HG03460 (cell line): ENCODE measurements around the gene TBCD.

Source experiments
- ATAC-seq: cut with Tn5 transposase; IDR thresholded peaks from one replicate; pipeline ENCODE4 v1.9.1; 2021; ENCODE audit not compliant: unreplicated experiment

Gene TBCD

DNA sequence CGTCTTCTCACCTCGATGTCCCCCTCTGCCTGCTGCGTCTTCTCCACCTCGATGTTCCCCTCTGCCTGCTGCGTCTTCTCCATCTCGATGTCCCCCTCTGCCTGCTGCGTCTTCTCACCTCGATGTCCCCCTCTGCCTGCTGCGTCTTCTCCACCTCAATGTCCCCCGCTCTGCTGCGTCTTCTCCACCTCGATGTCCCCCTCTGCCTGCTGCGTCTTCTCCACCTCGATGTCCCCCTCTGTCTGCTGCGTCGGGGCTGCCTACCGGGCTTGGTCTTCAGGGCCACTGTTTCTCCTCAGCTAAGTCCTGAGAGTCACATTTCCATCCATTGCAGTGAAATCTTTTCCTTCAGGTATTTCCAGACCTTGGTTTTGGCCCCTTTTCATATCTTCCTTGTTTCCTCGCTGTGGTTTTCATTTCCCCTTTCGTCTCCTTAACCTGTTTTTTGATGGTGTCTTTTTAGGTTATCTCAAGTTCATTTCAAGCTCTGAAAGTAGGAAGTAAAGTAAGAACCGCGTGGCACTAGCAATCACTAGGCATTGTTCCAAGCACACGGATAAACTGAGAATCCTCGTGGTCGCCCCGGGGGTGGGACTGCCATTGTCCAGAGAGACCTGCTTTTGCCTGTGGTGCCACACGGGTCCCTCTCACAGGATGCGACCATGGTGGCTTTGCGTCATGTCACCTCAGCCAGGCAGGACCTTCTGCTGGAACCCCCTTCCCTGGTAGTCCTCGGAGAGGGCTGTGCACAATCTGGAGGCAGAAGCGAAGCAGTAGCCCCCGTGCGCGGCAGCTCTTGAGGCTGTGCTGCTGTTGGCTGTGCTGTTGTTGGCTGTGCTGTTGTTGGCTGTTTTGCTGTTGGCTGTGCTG lies 97.4 kb downstream of the TBCD start:
- ATAC-seq: no peak

DNA sequence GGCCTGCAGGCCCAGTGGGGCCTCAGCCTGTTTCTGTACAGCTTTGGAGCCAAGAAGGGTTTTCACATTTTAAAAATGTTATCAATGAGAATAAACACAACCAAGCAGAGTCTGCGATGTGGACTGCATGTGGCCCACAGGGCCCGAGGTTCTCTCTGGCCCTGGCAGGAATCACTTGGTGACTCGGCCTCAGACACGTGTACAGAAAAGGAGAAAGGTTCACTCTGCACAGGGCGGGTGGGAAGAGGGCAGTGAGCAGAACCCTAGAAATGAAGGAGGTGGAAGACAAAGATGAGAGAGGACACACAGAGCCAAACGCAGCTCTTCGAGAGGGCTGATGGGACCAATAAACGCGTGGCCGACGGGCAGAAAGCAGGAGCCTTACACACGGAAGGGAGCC lies 99.5 kb downstream of the TBCD start:
- no peak for ATAC-seq

DNA sequence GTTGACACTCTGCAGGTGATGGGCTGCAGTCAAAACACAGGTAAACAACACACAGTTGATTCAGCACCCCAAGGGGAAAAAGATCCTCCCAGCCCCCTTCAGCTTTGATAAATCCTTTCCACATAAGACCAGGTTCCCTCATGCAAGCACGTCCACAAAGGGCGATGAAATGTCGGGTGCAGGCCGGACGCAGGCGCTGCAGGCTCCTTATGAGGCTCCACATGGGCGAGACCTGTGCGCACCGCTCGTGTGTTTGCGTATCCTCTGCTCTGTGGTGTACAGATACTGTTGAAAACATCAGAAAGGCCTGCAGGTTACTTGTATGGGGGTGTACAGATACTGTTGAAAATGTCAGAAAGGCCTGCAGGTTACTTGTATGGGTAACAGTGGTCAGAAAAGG lies 102.4 kb downstream of the TBCD start:
- ATAC-seq: no peak

DNA sequence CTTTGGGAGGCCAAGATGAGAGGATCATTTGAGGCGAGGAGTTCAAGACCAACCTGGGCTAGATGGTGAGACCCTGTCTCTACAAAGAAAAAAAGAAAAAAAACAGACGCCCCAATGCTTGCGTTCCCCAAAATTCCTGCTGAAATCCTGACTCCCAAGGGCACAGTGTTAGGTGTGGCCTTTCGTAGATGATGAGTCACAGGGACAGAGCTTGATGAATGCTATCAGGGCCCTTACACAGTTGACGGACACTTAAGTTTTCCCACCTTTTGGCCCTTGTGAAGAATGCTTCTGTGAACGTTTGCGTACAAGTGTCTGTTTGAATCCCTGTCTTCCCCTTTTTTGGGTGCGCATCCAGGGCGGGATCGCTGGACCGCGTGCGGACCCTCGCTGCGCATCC lies 104.5 kb downstream of the TBCD start:
- no peak for ATAC-seq

DNA sequence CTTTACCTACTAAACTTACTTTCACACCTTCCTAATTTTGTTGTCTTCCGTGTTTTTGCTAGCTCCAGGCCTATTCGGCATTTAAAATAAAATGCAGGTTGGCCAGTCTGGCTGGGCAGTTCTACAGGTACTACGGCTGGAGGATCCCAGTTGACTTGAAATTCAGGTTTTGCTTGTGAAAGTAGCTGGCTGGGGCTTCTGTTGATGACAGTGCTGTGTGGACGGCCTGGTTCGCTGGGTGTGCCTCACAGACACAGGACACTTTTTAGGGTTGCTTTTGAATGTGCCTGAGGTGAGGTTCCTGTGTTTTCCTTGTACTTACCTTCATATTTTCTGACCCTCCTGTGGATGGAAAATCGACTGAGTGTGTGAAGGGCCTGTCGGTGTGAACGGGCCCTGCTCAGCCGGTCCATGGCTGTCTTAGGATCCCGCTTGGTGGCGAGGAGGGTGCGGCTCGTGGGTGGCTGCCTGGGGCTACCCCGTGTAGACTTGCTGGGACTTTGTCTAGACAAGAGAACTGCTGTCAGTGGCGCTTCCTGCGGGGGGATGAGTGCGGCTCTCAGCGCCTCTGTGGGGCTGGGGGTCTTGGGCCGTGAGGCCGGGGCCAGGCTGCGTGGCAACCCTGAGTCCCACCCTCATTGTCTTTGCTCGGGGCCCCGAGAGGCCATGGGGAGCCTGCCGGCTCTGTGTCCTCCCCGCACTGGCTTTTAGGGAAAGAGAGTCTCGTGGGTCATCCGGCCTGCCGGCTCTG lies 106.7 kb downstream of the TBCD start:
- no peak for ATAC-seq

DNA sequence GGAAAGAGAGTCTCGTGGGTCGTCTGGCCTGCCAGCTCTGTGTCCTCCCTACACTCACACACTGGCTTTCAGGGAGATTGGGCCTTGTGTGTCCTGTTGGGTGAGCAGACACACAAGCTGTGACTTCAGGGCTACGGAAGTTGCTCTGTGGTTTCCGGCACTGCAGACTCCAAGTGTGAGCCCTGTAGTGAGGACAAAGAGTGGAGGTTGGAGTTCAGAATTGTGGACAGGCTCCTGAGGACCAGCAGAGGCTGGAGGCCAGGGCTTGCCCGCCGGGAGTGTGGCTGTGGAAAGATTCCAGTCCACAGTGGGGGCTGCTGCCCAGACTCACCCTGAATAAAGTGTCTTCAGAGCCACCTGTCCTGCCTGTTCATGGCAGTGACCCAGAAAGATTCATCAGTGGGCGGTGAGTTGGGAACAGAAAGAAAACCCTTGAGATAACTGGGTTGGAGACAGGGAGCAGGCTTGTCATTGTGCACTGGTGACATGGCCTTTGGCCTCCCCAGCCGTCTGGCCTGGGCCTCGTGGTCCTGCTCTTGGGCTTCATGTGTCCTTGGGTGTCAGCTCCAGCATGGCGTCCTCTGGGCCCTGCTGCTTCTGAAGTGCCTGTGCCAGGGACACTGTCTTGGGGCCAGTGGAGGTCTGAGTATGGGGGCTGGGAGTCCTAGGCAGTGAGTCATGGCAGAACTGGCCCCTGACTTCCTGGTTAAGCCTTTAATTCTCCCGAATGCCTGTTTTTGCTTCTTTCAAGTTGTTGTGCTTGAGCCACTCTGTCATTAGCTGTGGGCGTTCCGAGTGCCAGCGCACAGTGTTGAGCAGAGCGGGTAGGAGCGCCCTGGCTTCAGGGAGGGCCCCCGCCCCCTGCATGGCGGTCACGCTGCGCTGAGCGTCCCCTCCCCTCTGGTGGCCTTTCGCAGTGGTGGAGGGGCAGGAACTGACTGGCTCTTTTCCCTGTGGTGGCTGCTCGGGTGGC lies 107.9 kb downstream of the TBCD start:
- ATAC-seq: no peak

DNA sequence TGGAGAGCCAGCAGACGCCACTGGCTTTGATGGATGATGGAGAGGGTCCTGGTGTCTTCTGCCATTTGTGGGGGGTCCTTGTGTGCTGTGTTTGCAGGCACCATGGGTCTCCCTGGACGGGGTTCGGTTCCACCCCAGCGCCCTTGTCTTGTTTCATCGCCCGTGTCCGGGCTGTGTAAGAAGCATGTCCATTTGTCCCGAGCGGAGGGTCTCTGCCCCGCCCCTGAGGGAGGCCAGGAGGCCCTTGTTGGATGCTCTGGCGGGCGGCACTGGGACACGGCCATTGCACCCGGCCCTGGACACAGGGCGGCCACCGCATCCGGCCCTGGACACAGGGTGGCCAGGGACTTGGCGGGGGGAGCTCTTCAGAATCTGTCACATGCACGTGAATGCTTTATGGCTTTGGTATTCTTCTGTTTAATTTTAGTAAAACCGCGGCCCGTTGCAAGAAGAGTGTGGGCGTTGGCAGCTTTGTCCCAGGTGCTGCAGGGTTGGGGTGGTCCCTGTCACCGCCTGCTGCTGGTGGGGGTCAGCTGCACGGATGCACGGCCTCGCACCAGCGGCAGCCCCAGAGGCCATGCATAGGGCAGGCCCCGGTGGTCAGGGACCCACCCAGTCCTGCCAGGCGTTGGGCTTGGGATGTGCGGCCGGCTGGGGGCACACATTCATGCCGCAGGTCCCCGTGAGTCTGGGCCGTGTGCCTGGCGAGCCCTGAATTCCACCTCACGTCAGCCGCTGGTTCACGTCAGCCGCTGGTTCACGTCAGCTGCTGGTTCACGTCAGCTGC lies 108.9 kb downstream of the TBCD start:
- ATAC-seq: no peak

DNA sequence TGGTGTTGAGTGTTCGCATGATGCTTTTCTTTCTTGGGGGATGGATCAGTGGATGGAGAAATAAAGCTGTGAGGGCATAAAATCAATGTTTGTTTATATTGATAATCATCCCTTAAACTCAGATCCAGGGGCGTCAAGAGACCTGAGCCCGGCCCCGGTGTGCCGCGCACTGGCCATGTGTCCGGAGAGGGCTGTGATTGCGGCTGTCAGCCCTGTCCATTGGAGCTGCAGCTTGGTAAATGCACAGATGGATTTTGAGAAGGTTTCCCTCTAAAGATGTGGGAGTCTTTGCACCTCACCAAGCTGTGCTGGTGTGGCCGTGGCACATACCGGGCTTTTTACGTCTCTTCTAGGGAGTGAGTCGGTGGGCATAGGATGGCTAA lies 109.5 kb downstream of the TBCD start:
- ATAC-seq: no peak

DNA sequence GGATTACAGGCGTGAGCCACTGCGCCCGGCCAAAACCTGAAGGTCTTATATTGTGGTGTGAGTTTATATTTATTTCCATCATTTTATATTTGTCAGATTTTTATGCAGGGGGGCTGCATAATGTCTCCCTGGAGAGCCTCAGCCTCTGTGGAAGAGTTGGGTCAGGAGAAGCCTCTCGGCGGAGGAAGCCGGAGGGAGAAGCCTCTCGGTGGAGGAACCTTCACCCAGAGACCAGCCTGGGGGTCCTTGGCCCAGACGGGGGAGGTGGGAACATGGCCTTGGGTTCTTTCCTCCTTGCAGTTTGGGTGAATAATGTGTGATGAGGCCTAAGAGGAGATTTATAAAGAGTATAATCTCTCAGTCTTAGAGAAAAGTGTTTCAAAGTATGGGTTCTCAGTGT lies 110.3 kb downstream of the TBCD start:
- ATAC-seq: no peak

DNA sequence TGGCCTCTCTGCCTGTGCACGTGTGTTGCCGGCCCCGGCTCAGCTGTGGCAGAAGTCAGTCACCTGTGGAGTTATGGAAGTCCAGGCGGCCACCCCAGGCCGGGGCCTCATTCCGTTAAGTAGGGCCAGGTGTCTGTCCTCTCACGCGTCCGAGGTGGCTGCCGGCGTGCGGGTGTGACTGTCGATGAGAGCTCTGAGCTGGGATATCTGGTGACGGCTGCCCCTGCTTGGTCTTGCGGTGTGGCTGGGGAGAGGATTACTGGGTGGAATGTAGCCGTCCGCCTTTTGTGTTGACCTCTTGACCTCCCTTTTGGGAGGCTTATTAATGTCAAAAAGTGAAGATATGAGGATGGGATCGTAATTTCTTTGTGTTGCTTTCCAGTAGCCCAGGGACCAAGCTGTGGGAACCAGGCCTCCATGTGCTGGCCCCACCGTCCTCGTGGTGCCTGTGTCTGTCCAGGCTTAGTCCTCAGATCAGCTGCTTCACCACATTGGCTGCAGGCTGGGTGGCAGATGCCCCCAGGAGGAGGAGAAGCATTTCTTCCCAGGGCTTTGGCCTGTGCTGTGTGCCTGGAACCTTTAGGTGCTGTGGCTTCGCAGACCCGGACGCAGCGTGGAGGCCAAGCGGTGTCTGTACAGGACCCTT lies 111.0 kb downstream of the TBCD start:
- ATAC-seq: no peak

DNA sequence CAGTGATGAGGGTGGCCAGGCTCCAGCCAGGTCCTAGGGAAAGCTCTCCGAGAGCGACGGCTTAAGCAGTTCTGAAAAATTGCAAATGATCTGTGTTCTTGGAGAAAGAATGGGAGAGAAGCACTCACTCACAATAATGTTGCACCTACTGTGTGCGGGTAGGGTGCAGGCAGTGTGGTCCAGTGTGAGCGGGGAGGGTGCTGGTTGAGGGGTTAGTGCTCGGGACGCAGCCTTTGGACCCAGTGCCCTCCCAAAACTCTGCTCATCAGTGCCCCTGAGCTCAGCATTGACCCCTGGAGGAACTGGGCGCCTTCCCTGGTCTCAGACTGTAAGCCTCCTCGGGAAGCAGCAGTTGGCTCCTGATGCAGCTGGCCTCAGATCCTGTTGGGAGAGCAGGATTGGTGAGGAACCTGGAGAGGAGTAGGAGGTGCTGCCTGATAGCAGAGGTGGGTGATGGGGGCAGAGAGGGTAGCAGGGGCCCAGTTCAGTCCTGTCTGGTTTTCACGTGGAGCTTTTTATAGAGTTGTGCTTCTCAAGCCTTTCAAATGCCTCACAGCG lies 111.6 kb downstream of the TBCD start:
- ATAC-seq: no peak

DNA sequence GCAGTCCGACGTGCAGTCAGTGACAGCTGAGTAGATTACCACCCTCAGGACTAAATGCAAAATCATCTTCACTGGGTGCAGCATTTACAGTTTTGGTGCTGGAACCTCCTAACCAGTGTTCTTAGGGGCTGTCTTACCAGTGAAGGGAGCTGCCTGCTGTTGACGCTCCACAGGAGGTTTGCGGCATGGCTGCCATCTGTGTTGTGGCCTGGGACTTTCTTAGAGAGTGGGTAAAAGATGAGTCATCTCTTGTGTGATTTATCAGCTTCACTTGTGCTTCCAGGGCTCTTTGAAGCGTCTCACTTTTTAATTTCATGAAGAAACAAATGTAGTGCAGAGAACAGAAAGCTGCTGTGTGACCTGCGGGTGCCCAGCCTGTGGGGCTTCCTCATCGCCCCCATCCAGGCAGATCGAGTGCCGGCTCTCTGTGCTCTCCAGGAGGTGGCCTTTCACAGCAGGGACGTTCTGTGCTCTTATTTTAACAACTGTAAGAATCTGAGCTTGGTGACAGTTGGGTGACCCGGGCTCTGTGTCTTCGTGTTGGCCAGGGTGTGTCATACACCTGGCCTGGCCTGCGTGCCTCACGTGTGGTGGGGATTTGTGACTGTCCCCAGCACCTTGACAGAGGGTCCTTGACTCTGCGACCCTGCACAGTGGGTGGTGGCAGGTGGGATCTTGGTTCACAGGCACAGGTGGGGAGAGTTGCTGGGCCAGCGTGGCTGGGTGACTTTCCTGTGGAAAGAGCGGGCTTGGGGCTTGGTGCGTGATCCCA lies 112.3 kb downstream of the TBCD start:
- peak; percentile 73 for ATAC-seq

DNA sequence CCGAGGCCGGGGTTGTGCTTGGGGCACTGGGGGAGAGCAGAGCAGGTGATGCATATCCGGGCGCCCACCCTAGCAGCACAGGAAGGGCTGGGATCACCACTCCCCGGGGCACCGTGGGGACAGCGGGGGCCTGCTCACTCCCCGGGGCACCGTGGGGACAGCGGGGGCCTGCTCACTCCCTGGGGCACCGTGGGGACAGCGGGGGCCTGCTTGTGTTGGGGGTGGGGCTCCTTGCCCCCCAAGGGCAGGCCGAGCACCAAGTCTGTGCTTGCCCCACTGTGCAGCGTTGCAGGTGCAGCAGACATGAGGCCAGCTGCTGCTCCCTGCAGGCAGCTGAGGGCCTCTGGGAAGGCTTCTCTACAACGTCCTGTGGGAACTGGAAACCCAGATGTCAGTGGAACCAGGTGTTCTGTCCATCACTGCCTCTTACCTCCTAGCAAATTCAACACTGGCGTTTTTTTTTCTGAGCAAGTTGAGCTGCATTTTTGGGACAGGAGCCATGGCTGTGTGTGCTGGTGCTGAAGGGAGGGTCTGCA lies 112.9 kb downstream of the TBCD start:
- no peak for ATAC-seq

DNA sequence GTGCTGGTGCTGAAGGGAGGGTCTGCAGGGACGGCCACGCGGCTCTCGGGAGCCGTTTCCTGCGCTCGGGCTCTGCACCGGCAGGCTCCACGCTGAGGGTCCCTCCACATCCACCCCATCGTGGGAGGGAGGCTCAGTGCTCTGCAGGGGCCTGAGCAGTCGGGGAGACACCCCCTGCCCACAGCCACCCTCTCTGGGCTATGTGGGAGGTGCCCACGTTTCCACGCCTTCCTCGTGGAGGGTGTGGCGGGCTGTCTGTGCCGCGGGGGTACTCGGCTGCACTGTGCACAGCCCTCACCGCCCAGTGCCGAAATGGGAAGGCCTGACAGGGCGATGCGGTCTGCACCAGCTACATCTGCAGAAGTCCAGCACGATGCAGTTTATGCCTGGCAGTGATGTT lies 113.4 kb downstream of the TBCD start:
- no peak for ATAC-seq

DNA sequence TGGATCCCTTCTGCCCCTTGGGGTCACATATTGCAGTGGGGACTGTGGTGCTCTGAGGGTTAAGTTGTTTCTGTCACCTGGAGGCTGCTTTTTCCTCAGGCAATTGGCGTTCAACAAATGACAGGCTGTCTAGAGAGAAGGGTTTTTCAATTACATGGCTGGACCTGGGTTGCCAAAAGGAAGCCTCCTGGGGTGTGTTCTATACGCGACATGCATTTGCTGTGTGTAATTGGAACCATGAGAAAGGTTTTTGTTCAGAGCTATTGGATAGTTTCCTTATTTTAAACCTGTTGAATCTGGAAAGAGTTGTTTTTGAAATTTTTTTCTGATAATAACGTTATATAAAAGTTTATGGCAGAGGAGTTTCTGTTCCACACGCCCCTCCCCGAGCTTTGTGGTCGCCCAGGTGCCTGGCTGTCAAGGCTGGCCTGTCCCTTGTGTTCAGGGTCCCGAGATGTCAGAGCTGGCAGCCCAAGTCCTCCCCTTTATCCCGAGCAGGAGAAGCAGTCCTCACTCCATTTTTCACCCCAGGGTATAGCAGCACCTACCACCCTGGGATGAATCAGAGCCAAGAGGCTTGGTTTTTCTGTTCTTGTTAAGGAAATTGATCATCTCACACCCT lies 114.0 kb downstream of the TBCD start:
- no peak for ATAC-seq

DNA sequence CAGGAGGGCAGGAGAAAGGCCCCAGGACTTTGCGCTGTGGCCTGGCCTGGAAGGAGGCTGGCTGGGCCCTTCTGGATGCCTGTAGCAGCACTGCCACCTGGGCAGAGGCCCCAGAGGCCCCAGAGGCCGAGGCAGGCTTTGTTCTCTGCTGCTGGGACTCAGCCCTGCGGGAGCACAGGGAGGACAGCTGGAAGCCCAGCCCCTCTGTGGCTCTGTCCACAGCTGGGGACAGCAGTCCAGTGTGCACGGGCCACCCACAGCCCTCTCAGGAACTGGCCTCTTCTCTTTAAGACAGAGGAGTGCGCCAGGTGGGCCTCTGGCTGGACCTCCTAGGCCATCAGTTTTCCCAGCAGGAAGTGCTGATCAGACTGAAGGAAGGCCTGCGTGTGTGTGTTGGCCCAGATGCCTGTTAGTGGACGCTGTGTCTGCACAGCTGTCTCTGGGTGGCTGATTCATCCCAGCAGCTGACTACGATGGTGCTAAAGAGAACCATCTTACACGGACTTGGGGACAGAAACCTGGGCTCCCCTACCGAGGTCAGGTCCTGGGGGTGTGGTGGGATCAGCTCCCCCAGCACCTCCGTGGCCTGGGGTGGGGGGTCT lies 114.8 kb downstream of the TBCD start:
- no peak for ATAC-seq

DNA sequence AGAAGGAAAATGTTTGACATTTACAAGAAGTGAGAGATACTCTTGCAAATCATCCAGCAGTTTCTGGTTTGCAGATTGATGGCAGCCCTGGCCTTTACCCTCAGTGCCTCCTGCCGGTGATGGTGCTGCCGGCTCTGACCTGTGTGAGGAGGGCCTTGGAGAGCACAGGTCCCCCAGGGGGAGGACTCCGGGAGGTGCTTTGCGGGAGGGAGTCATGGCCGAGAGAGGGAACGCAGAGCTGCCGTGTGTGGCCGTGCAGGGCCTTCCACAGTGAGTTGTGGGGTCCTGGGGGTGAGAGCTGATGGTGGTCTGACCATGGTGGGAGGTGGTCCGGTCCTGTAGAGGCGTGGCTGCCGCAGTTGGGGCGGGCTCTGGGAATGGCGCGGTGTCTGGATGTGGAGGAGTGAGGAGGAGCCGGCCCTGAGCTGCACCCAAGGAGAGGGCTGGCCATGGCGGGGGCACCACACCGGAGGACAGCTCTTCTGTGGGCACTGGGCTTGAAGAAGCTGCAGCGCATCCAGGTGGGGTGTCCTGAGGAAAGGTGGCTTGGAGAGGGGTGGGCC lies 116.0 kb downstream of the TBCD start:
- no peak for ATAC-seq
